GM12873 (cell line): Measurements from ENCODE around the gene POLD2.

Experiments used
- CTCF ChIP-seq: IDR thresholded peaks from 2 replicates; pipeline ENCODE4 v1.5.1; 2012; ENCODE audit warnings: low read depth, mild to moderate bottlenecking, moderate library complexity, low read length, control low read depth; ENCODE audit not compliant: insufficient read depth; ENCODE audit errors: missing control alignments

Gene POLD2

GRCh38 chr7:44161371-44161770, 38.0 kb upstream of the POLD2 start:
- no peak for TF ChIP-seq CTCF

GRCh38 chr7:44159824-44160630, 36.7 kb upstream of the POLD2 start:
- TF ChIP-seq CTCF: no peak

DNA sequence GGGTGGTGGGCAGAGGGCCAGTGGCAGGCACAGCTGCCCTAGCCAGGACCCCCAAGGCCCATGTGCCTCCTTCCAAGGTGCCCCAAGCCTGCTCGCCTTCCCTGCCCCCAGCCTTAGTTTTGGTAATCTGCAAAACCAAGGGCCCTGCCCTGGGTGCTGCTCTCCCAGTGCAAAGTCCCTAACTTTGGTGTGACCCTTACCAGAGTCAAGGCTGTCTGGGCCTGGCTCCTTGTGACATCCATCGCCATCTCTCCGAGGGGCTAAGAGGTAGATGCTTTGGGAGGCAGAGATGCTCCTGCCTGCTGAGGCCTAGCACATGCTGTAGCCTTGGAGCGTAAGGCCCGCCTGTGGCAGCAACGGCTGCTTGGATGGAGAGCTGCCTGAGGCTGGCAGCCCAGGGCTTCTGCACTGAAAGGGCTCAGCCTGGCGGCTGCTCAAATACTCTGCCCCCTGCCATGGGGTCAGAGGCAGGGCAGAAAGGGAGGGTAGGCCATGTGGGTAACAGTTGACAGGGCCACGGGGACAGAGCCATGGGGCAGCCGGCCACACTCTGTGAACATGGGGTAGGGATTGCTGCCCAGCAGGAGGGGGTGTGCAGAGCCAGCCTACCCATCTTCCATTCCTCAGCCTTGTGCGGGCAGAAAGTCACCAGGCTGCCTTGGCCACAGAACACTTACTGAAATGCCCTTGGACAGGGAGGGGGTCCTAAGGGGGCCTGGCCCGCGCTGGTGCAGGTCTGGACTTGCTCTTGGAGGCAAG, 35.7 kb upstream of the POLD2 start:
- no peak for TF ChIP-seq CTCF

DNA sequence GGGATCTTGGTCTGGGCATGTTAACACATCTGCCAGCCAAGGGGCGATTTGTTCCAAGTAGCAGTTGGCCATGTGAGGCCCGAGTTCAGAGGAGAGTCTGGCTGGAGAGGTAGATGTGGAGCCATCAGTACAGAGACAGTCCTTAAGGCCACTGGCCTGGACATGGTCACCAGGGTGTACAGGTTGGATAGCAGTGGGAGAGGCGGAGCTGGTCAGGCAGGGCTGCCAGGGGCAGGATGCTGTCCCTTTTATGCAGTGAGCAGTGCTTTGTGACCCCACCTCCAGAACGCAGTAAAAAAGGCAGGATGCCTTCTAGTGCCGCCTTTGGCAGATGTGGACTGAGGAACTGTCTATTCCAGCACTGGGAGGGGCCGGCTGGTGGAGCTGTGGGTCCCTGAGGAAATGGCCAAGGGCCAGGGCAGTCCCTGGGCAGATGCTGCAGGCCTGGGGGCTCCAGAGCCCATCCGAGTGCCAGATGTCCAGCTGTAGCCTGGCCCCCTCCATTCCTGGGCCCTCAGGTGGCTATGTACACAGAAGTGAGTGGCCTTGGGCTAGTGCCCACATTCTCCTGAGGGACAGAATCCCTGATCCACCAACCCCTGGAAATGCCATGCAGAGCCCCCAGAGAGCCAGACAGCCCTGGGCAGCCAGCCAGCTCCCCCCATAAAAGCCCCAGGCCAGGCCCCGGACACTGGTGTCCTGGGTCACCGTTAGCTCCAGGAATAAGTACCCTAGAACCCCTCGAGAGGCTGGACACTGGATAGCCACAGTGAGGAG, 34.9 kb upstream of the POLD2 start:
- TF ChIP-seq CTCF: no peak

DNA sequence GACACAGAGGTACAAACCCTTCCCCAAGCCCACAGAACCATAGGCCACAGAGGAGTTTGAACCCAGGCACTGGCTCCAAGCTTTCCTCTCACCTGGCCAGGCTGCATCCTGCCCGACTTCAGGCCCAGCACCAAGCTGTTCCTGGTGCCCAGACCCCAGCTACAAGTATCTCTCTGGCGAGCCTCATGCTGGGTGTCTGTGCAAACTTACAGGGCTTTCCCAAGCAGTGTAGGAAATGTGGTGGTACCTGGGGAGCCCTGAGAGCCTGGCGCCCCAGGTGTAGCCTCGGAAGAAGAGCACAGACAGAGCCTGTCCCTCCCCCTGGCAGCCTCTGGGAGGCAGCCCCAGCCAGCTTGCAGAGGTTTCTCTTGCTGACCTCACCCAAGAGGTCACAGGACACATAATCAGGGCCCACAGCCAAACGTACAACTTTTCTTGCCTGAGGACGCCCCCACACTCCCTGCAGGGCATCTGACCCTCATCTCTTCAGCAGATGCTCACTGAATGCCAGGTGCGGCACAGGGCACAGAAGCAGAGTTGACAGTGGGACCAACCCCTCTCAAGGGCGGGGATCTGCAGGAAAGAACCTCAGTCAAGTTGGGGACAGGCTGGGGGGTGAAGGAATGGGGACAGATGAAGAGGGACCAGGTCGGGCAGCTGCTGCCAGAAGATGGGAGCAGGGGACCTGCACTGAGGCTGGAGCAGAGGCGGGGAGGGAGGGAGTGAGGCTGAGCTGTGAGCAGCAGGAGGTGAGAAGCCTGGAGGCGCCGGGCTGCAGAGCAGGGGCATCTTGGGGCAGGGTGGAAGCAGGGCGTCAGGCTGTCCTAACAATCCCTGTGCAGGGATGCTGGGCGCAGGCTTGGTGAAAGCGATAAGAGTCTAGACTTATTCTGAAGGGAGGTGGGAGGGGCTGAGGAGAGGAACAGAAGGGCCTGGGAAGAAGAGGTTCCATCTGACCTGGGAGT, 34.0 kb upstream of the POLD2 start:
- no peak for TF ChIP-seq CTCF

DNA sequence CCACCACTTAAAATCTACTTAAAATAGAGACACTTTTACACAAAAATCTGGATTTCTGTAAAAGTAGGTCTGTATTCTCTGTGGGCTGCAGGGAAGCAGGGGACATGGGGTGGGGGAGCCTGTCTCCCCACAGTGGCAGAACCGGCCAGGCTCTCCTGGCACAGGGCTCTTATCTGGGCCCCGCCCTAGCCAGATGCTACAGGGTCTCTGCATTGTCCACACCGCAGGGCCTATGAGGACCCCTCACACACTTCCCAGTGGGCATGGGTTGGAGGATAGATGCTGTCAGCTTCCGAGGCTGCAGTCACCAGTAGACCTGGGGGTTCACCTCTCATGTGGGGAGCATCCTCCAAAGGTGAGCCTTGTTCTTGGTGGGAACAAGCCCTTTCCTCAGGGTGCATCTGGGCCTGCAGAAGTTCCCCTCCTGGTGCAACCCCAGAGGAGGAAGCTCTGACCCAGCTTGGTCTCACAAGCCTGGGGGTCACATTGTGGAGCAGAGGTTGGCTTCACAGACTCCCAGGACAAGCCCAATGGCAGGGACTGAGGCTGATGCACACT, 33.2 kb upstream of the POLD2 start:
- TF ChIP-seq CTCF: no peak
